Neural crest cell (in vitro differentiated cells): Measurements from ENCODE around the gene SNX30. TPM values are rescaled to one million over a fixed set of nuclear protein-coding genes. Genes with fewer than 3 reads are reported as not detected.

Source experiments
- DNase-seq: peaks from one replicate; pipeline ENCODE4 v3.0.0; 2021; ENCODE audit warnings: low read depth, mixed read lengths, low spot score
- H3K27ac Mint-ChIP-seq: one replicate; pipeline ENCODE4 v1.8.0; 2021; ENCODE audit warnings: mild to moderate bottlenecking, mixed read lengths; ENCODE audit not compliant: unreplicated experiment
- H3K27me3 Mint-ChIP-seq: 2 replicates; pipeline ENCODE4 v1.8.0; 2021; ENCODE audit warnings: low read depth, mild to moderate bottlenecking, mixed read lengths
- H3K36me3 Mint-ChIP-seq: 2 replicates; pipeline ENCODE4 v1.8.0; 2021; ENCODE audit warnings: low read depth, mild to moderate bottlenecking, mixed read lengths
- H3K4me1 Mint-ChIP-seq: 2 replicates; pipeline ENCODE4 v1.8.0; 2021; ENCODE audit warnings: mixed read lengths
- H3K4me3 Mint-ChIP-seq: one replicate; pipeline ENCODE4 v1.8.0; 2021; ENCODE audit warnings: mild to moderate bottlenecking, mixed read lengths
- H3K9me3 Mint-ChIP-seq: 2 replicates; pipeline ENCODE4 v1.8.0; 2021; ENCODE audit warnings: mixed read lengths
- total RNA-seq: library from RNA; stranded (reverse); gene quantifications from 2 replicates; pipeline ENCODE4 v1.2.1, GENCODE V29; 2021
- TF ChIP-seq, protein P1 (sequence below): fragments of 200-600 bp; sonication (generic); conservative IDR thresholded peaks from 2 replicates; pipeline ENCODE4 v1.5.0; 2021; ENCODE audit warnings: antibody characterized with exemption, mild to moderate bottlenecking

Gene SNX30
- total RNA-seq, 1 donor from 2014 or later = 14.5 TPM

DNA sequence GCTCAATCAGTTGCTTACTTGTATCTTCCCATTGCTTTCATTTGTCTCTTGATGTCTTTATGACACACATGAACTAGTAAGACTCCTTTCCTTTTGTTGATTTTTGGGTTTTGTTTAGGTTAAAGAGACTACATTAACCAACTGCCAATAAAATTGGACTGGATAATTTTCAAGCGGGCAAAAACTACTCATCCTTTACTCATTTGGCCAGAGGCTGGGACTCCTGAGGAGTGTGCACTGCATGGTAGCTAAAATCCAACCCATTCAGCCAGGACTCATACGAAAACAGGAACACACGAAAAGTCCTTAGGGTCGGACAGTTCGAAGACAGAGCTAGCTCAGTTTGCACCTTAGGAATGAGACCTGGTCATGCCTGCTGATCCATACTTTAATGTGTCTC lies 134.2 kb downstream of the SNX30 start:
- Mint-ChIP-seq H3K27me3 (peaks cover 7% of the 10 kb centered on the region), H3K4me3 (no peak overlapping the region), H3K27ac (no peak overlapping the region), H3K36me3 (peaks cover 3% of the 10 kb centered on the region), H3K9me3 (peaks cover 3% of the 10 kb centered on the region), H3K4me1 (no peaks in the 10 kb centered on the region)
- DNase-seq = no peak
- TF ChIP-seq, protein P1, sequence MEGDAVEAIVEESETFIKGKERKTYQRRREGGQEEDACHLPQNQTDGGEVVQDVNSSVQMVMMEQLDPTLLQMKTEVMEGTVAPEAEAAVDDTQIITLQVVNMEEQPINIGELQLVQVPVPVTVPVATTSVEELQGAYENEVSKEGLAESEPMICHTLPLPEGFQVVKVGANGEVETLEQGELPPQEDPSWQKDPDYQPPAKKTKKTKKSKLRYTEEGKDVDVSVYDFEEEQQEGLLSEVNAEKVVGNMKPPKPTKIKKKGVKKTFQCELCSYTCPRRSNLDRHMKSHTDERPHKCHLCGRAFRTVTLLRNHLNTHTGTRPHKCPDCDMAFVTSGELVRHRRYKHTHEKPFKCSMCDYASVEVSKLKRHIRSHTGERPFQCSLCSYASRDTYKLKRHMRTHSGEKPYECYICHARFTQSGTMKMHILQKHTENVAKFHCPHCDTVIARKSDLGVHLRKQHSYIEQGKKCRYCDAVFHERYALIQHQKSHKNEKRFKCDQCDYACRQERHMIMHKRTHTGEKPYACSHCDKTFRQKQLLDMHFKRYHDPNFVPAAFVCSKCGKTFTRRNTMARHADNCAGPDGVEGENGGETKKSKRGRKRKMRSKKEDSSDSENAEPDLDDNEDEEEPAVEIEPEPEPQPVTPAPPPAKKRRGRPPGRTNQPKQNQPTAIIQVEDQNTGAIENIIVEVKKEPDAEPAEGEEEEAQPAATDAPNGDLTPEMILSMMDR = no peak

DNA sequence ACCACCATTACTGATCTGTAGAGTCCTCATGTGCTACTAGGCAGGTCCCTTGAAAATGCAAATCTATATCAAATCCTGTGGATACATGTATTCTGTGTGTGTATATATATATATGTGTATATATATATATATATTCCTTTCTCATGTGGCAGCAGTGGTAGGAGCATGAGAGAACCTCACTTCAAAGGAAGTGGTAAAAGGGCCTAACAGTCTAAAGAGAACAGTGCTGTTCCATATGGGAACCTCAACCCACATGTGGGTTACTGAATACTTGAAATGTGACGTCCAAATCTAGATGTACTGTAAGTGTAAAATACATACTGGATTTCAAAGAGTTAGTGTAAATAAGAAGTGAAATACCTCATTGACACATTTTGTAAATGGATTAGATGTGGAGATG lies 134.8 kb downstream of the SNX30 start:
- Mint-ChIP-seq H3K9me3 (peaks cover 3% of the 10 kb centered on the region), H3K36me3 (peaks cover 3% of the 10 kb centered on the region), H3K27me3 (peaks cover 13% of the 10 kb centered on the region), H3K4me3 (no peak overlapping the region), H3K27ac (no peak overlapping the region), H3K4me1 (no peaks in the 10 kb centered on the region)
- TF ChIP-seq, protein P1 = no peak
- DNase-seq = no peak

DNA sequence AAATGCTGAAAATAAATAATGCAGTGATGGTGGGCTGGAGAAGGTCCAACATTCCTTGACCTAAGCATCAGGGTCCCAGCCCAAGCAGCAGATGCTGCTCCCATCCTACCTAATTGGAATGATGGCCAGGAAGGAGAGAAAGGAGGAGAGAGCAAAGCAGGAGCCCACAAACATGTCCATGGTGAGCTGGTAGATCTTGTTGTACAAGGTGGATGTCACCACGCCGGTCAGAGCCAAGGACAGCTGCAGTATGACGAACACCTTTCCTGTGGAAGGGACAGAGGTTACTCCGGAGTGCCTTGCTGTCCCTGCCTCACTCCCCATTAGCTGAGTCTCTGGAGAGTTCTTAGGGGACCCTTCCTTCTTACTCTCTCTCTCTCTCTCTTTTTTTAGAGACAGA lies 135.8 kb downstream of the SNX30 start:
- Mint-ChIP-seq H3K9me3 (peaks cover 3% of the 10 kb centered on the region), H3K4me3 (no peak overlapping the region), H3K4me1 (no peaks in the 10 kb centered on the region), H3K27ac (no peak overlapping the region), H3K36me3 (no peaks in the 10 kb centered on the region), H3K27me3 (peaks cover 20% of the 10 kb centered on the region)
- no peak for DNase-seq
- TF ChIP-seq, protein P1 = no peak

DNA sequence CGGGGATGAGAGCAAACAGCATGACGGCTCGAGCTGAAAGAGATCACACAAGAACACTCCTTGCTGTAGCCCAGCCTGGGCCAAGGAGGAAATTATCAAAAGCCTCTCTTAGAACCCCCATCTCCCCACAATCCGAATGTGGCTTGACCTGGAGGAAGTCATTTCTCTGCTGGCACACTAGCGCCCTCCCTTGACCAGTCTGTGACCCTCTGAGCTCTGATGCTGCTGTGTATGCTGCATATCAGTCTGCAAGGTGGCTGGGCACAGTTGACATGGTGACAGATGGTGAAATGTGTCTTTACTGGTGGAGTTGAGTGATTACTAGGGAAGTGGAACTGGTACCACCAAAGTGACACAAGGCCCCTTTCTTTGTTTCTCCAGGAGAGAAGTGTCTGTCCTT lies 136.8 kb downstream of the SNX30 start:
- Mint-ChIP-seq H3K27me3 (peaks cover 30% of the 10 kb centered on the region), H3K36me3 (no peaks in the 10 kb centered on the region), H3K4me1 (no peaks in the 10 kb centered on the region), H3K4me3 (no peak overlapping the region), H3K9me3 (no peaks in the 10 kb centered on the region), H3K27ac (no peak overlapping the region)
- TF ChIP-seq, protein P1 = no peak
- DNase-seq = no peak

DNA sequence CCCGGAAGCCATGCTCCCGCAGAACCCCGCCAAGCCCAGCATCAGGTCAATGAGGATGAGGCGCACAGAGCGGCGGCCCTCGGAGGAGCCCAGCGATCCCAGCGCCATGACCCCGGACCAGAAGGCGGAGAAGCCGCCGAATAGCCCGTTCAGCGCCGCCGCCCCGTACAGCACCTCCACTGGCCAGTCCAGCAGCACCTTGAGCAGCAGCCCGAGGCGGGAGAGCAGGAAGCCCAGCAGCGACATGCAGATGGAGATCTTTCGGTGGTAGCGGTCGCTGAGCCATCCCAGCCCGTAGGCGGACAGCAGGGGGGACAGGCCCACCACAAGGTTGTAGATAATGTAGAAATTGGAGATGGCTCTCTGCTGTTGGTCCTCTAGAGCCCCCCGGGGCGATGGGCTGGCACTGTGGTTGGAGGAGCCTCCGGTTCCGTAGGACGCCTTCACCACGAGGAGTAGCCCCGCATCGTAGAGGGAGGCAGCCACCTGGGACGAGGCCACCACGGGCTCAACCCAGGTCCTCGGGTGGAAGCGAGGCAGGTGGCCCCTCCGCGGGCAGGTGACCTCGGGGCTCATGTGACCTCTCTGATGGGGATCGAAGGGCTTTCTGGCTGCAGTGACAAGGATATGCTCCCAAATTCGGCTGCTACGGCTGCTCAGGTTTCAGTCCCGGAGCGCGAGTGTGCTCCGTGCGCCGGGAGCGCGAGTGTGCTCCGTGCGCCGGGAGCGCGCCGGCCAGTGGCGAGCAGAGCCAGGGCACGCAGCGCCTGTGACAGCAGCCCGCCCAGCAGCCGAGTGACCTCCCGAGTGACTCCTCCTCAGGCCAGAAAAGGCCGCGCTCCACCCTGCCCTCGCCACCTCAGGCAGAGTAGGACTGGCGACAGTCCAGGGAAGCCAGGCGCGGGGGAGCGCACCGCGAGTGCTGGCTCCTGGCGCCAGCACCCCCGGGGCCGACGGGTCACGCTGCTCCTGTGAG lies 139.8 kb downstream of the SNX30 start, which contains the start of gene SLC46A2:
Gene SLC46A2, minus strand, starts transcription at position 771 of the 976 bp plus-strand sequence. Its CDS starts 195 bp downstream, at position 576.
- Mint-ChIP-seq H3K36me3 (no peaks in the 10 kb centered on the region), H3K4me3 (peak within 1 kb of the TSS; percentile 65), H3K9me3 (no peaks in the 10 kb centered on the region), H3K27ac (no peak within 1 kb of the TSS), H3K27me3 (peaks cover 47% of the 10 kb centered on the region), H3K4me1 (no peaks in the 10 kb centered on the region)
- TF ChIP-seq, protein P1 = no peak
- peak; percentile 16 for DNase-seq
